ENCODE data around the gene NFE2L2. TPM values are rescaled to one million over a fixed set of nuclear protein-coding genes. Genes with fewer than 3 reads are reported as not detected.

The NFE2L2 gene
- total and polyA plus RNA-seq, 9 of the 15 experiments (the other 6 are each of a cell fraction or from before 2014, with no cell fraction given): 29.3 to 120 (median 59.3) TPM

DNA sequence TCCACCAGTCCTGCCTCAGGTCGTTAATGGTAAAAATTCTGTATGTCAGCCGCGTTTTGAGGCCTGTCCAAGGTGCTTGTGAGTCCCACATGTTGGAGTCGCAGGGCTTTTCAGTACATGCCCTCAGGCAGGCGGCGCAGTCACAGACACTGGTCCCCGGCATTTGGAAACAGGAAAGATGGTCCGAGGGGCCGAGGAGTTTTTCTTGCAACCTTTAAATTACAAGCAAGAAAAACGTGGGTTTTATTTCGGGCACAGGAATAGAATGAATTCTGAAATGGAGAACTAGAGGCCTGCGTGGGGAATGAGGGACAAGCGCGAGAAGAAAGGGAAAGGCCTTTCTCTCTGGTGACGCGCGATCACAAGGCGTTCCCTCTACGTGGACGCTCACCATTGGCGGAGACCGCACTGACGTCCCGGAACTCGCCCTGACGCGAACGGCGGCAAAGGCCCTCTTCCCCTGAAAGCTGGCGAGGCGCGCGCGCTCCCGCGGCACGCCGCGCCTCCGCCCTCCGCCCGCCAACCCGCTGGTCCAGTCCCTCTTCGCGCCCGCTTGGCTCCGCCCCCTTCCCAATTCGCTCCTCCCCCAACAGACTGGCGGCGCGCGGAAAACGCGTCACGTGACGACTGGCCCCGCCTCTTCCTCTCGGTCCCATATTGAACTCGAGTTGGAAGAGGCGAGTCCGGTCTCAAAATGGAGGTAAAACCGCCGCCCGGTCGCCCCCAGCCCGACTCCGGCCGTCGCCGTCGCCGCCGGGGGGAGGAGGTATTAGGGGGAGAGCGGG, 52.2 kb downstream of the NFE2L2 start, which contains the start of gene HNRNPA3 (continued):
- TF ChIP-seq ETV6 (IDR thresholded peaks at IDR 0.05; ENCODE audit: borderline replicate concordance in 1 of 2, low read depth in 2 of 2, low read length in 1 of 2): no peak
- TF ChIP-seq ETV6 (CRISPR knock-in tag; IDR thresholded peaks at IDR 0.05; ENCODE audit: borderline replicate concordance): no peak
- TF ChIP-seq ADNP (tag; IDR thresholded peaks at IDR 0.05): no peak
- no peak for TF ChIP-seq ZNF668 (CRISPR knock-in tag; IDR thresholded peaks at IDR 0.05)
- no peak; the same call in 1 of the 2 replicates for TF ChIP-seq ZNF239 (CRISPR knock-in tag; IDR thresholded peaks at IDR 0.05)
- no peak for TF ChIP-seq SAFB2 (IDR thresholded peaks at IDR 0.05; ENCODE audit: borderline replicate concordance, low read depth, low read length, severe bottlenecking)
- TF ChIP-seq, protein P1, sequence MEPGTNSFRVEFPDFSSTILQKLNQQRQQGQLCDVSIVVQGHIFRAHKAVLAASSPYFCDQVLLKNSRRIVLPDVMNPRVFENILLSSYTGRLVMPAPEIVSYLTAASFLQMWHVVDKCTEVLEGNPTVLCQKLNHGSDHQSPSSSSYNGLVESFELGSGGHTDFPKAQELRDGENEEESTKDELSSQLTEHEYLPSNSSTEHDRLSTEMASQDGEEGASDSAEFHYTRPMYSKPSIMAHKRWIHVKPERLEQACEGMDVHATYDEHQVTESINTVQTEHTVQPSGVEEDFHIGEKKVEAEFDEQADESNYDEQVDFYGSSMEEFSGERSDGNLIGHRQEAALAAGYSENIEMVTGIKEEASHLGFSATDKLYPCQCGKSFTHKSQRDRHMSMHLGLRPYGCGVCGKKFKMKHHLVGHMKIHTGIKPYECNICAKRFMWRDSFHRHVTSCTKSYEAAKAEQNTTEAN (CRISPR knock-in tag; IDR thresholded peaks at IDR 0.05): 0 out of 2 replicates have a peak, but pooled peaks have one; percentile 13
- TF ChIP-seq, protein P2, sequence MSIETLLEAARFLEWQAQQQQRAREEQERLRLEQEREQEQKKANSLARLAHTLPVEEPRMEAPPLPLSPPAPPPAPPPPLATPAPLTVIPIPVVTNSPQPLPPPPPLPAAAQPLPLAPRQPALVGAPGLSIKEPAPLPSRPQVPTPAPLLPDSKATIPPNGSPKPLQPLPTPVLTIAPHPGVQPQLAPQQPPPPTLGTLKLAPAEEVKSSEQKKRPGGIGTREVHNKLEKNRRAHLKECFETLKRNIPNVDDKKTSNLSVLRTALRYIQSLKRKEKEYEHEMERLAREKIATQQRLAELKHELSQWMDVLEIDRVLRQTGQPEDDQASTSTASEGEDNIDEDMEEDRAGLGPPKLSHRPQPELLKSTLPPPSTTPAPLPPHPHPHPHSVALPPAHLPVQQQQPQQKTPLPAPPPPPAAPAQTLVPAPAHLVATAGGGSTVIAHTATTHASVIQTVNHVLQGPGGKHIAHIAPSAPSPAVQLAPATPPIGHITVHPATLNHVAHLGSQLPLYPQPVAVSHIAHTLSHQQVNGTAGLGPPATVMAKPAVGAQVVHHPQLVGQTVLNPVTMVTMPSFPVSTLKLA (conservative IDR thresholded peaks at IDR 0.05): peak; percentile 86 to 91
- TF ChIP-seq ZBTB8A (IDR thresholded peaks at IDR 0.05; ENCODE audit: partially characterized antibody): no peak
- TF ChIP-seq, protein P3, sequence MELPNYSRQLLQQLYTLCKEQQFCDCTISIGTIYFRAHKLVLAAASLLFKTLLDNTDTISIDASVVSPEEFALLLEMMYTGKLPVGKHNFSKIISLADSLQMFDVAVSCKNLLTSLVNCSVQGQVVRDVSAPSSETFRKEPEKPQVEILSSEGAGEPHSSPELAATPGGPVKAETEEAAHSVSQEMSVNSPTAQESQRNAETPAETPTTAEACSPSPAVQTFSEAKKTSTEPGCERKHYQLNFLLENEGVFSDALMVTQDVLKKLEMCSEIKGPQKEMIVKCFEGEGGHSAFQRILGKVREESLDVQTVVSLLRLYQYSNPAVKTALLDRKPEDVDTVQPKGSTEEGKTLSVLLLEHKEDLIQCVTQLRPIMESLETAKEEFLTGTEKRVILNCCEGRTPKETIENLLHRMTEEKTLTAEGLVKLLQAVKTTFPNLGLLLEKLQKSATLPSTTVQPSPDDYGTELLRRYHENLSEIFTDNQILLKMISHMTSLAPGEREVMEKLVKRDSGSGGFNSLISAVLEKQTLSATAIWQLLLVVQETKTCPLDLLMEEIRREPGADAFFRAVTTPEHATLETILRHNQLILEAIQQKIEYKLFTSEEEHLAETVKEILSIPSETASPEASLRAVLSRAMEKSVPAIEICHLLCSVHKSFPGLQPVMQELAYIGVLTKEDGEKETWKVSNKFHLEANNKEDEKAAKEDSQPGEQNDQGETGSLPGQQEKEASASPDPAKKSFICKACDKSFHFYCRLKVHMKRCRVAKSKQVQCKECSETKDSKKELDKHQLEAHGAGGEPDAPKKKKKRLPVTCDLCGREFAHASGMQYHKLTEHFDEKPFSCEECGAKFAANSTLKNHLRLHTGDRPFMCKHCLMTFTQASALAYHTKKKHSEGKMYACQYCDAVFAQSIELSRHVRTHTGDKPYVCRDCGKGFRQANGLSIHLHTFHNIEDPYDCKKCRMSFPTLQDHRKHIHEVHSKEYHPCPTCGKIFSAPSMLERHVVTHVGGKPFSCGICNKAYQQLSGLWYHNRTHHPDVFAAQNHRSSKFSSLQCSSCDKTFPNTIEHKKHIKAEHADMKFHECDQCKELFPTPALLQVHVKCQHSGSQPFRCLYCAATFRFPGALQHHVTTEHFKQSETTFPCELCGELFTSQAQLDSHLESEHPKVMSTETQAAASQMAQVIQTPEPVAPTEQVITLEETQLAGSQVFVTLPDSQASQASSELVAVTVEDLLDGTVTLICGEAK (IDR thresholded peaks at IDR 0.05): peak; percentile 71
- TF ChIP-seq, protein P3 (CRISPR knock-in tag; IDR thresholded peaks at IDR 0.05): no peak
- peak; percentile 93 for TF ChIP-seq CXXC5 (CRISPR knock-in tag; IDR thresholded peaks at IDR 0.05)
- no peak for TF ChIP-seq ASH1L (IDR thresholded peaks at IDR 0.05; ENCODE audit: borderline replicate concordance, low read depth, partially characterized antibody)
- TF ChIP-seq ESRRA (IDR thresholded peaks at IDR 0.05; ENCODE audit: borderline replicate concordance, low read depth): peak; percentile 53
- no peak for TF ChIP-seq ZNF23 (CRISPR knock-in tag; IDR thresholded peaks at IDR 0.05)
- 0 out of 2 replicates have a peak, but pooled peaks have one; percentile 18 for TF ChIP-seq ZNF57 (CRISPR knock-in tag; IDR thresholded peaks at IDR 0.05)

Measured in K562 (cell line).